ENCODE results near the gene ELAVL4.
"Not testable (repeated sequence)": the region's sequence is repeated elsewhere in the genome, so short reads cannot be mapped to it uniquely, and the experiment has no call there.

The ELAVL4 gene

DNA sequence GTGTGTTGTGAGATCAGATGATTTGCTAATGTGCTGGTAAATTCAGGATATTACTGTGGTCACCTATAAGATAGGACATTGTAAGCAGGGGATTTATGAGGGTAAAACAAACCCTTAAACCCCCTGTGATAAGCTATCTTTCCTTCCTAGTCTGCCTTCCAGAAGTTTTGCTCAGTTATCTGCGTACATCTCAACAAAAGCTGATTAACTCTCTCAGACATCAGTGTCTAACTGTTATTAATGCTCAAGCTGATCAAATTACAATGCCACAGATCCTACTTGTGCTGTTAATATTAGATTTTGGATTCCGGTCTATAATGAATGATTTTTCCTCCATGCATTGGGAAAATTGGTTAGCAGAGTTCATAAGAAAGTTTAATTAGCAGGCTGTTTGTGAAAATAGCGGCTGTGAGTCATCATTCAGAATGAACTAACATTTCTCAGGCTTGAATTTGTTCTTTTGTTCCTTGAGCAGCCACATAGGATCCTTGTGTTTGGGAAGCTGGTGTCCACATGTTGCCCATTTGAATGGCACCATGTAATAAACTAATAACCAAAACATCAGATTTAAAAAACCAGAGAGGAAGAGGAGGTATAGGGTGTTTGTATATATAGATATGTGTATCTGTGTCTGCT lies 48.7 kb downstream of the ELAVL4 start:
- TF ChIP-seq, protein P1, sequence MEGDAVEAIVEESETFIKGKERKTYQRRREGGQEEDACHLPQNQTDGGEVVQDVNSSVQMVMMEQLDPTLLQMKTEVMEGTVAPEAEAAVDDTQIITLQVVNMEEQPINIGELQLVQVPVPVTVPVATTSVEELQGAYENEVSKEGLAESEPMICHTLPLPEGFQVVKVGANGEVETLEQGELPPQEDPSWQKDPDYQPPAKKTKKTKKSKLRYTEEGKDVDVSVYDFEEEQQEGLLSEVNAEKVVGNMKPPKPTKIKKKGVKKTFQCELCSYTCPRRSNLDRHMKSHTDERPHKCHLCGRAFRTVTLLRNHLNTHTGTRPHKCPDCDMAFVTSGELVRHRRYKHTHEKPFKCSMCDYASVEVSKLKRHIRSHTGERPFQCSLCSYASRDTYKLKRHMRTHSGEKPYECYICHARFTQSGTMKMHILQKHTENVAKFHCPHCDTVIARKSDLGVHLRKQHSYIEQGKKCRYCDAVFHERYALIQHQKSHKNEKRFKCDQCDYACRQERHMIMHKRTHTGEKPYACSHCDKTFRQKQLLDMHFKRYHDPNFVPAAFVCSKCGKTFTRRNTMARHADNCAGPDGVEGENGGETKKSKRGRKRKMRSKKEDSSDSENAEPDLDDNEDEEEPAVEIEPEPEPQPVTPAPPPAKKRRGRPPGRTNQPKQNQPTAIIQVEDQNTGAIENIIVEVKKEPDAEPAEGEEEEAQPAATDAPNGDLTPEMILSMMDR (IDR thresholded peaks at IDR 0.05; ENCODE audit: low read depth, low read length) = no peak

GRCh38 chr1:50158421-50158820 lies 49.7 kb downstream of the ELAVL4 start:
- TF ChIP-seq, protein P1 (IDR thresholded peaks at IDR 0.05; ENCODE audit: low read depth, low read length) = no peak
- DNase-seq (ENCODE audit: extremely low read depth, low read depth) = no peak

More for the DNA sequence above, 48.7 kb downstream of the ELAVL4 start:
- no peak for DNase-seq (ENCODE audit: extremely low read depth, low read depth)

DNA sequence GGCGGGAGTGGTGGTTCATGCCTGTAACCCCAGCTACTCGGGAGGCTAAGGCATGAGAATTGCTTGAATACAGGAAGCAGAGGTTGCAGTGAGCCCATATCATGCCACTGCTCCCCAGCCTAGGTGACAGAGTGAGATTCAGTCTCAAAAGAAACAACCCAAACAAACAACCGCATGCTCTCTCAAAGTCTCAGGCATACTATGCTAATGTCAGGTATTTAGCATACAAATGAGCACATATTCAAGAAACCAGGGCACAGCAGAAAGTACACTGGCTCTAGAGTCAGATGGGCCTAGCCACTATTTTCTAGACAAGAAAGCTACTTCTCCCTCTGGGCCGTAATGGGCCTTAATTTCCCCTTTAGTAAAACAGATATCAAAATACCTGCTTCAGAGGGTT lies 55.0 kb downstream of the ELAVL4 start:
- DNase-seq (ENCODE audit: extremely low read depth, low read depth) = no peak
- TF ChIP-seq, protein P1 (IDR thresholded peaks at IDR 0.05; ENCODE audit: low read depth, low read length) = no peak

DNA sequence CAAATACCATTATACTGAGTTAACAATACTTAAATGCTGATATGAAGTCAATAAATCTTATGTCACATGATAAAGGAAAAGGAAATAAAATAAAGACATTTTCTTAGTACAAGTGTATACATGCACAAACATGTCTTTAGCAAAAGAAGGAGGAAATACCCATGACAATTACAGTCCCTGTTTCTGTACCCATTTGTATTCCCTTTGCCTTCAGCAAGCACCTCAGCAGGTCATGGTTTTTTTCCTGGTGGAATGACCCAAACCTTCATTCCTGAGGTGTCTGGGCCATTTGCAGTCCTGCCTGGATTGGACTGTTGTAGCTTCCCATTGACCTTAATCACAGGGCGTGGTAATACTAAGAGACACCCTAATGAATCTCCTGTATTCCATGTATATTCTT lies 57.6 kb downstream of the ELAVL4 start:
- not testable (repeated sequence) for DNase-seq (ENCODE audit: extremely low read depth, low read depth)

DNA sequence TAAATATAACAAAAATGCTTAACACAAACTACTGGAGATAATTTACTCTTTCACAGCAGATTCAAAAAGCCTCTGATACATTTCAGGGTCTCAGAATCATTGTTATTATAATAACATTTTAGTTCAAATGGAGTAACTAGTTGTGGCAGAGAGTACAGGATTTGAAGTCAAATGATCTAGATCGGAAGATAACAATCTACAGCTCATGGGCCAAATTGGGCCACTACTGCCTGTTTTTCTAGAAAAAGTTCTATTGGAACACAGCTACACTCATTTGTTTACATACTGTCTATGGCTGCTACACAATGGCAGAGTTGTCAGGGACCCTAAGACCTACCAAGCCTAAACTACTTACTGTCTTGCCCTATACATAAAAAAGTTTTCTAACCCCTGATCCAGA lies 63.6 kb downstream of the ELAVL4 start:
- DNase-seq (ENCODE audit: extremely low read depth, low read depth) = no peak
- TF ChIP-seq, protein P1 (IDR thresholded peaks at IDR 0.05; ENCODE audit: low read depth, low read length) = no peak

DNA sequence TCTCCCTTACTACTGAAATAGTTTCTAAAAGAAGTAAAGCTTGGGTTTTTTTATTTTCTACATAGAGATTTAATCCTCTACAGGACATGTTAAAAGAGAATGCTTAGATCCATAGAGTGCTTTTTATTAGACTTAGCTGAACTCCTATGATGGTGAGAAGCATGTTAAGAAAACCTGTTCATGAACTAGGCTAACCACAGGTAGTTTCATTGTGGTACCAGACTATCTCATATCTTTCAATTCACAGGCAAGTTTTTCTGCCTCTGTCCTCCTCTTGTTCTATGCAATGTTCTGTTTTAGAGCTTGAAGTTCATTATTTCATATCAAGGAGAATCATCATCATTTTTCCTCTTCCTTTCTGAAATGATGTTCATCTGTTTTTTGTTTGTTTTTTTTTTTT lies 65.4 kb downstream of the ELAVL4 start:
- no peak for DNase-seq (ENCODE audit: extremely low read depth, low read depth)
- TF ChIP-seq, protein P1 (IDR thresholded peaks at IDR 0.05; ENCODE audit: low read depth, low read length) = no peak

- DNase-seq (ENCODE audit: extremely low read depth, low read depth) = no peak
- TF ChIP-seq, protein P1 (IDR thresholded peaks at IDR 0.05; ENCODE audit: low read depth, low read length) = no peak
Measured at GRCh38 chr1:50175719-50176639, 67.3 kb downstream of the ELAVL4 start.

All from AG09319 (cell line).